IMR-90 (cell line): ENCODE measurements around the gene FIS1. TPM values are rescaled to one million over a fixed set of nuclear protein-coding genes. Genes with fewer than 3 reads are reported as not detected.
A peak's percentile ranks its signal among the peaks of the same experiment; 100 is the strongest.

Experiments used
- ATAC-seq: fragments of 200-7000 bp; cut with Tn5 transposase; 2 replicates; pipeline ENCODE4 v1.9.1; 2020; ENCODE audit warnings: low read depth, mild to moderate bottlenecking, moderate library complexity
- BruUV-seq: library from RNA; stranded (reverse); fragments of 400-500 nt; replicated peaks from 2 replicates; lab custom pipeline; 2021; lab: Mats Ljungman, UMichigan
- CTCF ChIA-PET: fragments of 300-600 bp; formaldehyde crosslinking; extraction: SDS; loops from one replicate; lab custom pipeline; 2021; ENCODE audit warnings: antibody characterized with exemption; lab: Yijun Ruan, JAX
- POLR2A ChIA-PET: fragments of 300-600 bp; sonication (Branson Sonifier 250); formaldehyde crosslinking; loops from one replicate; lab custom pipeline; 2022; ENCODE audit warnings: antibody characterized with exemption; ENCODE audit not compliant: unreplicated experiment; lab: Charles Lee
- DNase-seq: peaks from one replicate; pipeline ENCODE4 v3.0.0; 2013
- H2AFZ ChIP-seq: replicated peaks from 2 replicates; pipeline ENCODE3; 2013; ENCODE audit warnings: low read length, mild to moderate bottlenecking; ENCODE audit not compliant: poor library complexity
- H2AK5ac ChIP-seq: 2 replicates; pipeline ENCODE4 v1.6.1; 2013; ENCODE audit warnings: low read depth, low read length, inconsistent platforms
- H2AK9ac ChIP-seq: replicated peaks from 2 replicates; pipeline ENCODE3; 2013; ENCODE audit warnings: mild to moderate bottlenecking, low read depth, low read length, moderate library complexity; ENCODE audit not compliant: poor library complexity
- H2BK120ac ChIP-seq: 2 replicates; pipeline ENCODE4 v1.6.1; 2013; ENCODE audit warnings: low read depth, low read length, inconsistent platforms
- H2BK15ac ChIP-seq: 3 replicates; pipeline ENCODE4 v1.6.1; 2013; ENCODE audit warnings: low read depth, low read length, inconsistent platforms
- H2BK20ac ChIP-seq: 2 replicates; pipeline ENCODE4 v1.6.1; 2013; ENCODE audit warnings: low read depth, mild to moderate bottlenecking, inconsistent platforms, low read length, moderate library complexity
- H2BK5ac ChIP-seq: 2 replicates; pipeline ENCODE4 v1.6.1; 2013; ENCODE audit warnings: mild to moderate bottlenecking, low read depth, low read length, inconsistent platforms; ENCODE audit not compliant: poor library complexity, severe bottlenecking
- H3K14ac ChIP-seq: replicated peaks from 2 replicates; pipeline ENCODE4 v1.6.1; 2013; ENCODE audit warnings: low read depth, low read length, inconsistent platforms
- H3K18ac ChIP-seq: 2 replicates; pipeline ENCODE4 v1.6.1; 2013; ENCODE audit warnings: low read depth, low read length, control low read depth
- H3K23ac ChIP-seq: 2 replicates; pipeline ENCODE4 v1.6.1; 2013; ENCODE audit warnings: low read depth, low read length, inconsistent platforms
- H3K27ac ChIP-seq: 2 replicates; pipeline ENCODE4 v1.5.1; 2013; ENCODE audit warnings: mild to moderate bottlenecking, control low read depth, low read length; ENCODE audit not compliant: insufficient read depth
- H3K27me3 ChIP-seq: 2 replicates; pipeline ENCODE4 v1.6.1; 2013; ENCODE audit warnings: low read length; ENCODE audit not compliant: control insufficient read depth, insufficient read depth
- H3K36me3 ChIP-seq: 2 replicates; pipeline ENCODE4 v1.6.1; 2013; ENCODE audit warnings: low read length, mixed read lengths; ENCODE audit not compliant: control insufficient read depth, insufficient read depth
- H3K4ac ChIP-seq: 2 replicates; pipeline ENCODE4 v1.6.1; 2013; ENCODE audit warnings: low read depth, low read length, inconsistent platforms
- H3K4me1 ChIP-seq: 2 replicates; pipeline ENCODE4 v1.6.1; 2013; ENCODE audit warnings: low read length, mixed read lengths; ENCODE audit not compliant: control insufficient read depth, insufficient read depth
- H3K4me2 ChIP-seq: 2 replicates; pipeline ENCODE4 v1.6.1; 2013; ENCODE audit warnings: low read depth, mild to moderate bottlenecking, control low read depth, low read length, moderate library complexity
- H3K4me3 ChIP-seq: 2 replicates; pipeline ENCODE4 v1.5.1; 2013; ENCODE audit warnings: low read depth, mild to moderate bottlenecking, control low read depth, low read length, moderate library complexity; ENCODE audit not compliant: insufficient read depth
- H3K56ac ChIP-seq: 2 replicates; pipeline ENCODE4 v1.6.1; 2013; ENCODE audit warnings: low read length, inconsistent platforms; ENCODE audit not compliant: insufficient read depth; ENCODE audit errors: extremely low read depth
- H3K79me1 ChIP-seq, 2 experiments: 2 replicates each; pipeline ENCODE4 v1.6.1; 2013; ENCODE audit warnings: low read length in 2 of 2, inconsistent platforms in 1 of 2, low read depth in 1 of 2
- H3K9ac ChIP-seq: 2 replicates; pipeline ENCODE4 v1.6.1; 2013; ENCODE audit warnings: low read depth, low read length, control low read depth
- H3K9me1 ChIP-seq: 2 replicates; pipeline ENCODE4 v1.6.1; 2013; ENCODE audit warnings: low read length, inconsistent platforms; ENCODE audit not compliant: insufficient read depth
- H3K9me3 ChIP-seq: 2 replicates; pipeline ENCODE4 v1.6.1; 2013; ENCODE audit warnings: low read length; ENCODE audit not compliant: control insufficient read depth, insufficient read depth
- H4K20me1 ChIP-seq: 2 replicates; pipeline ENCODE4 v1.6.1; 2013; ENCODE audit warnings: low read length, inconsistent platforms; ENCODE audit not compliant: insufficient read depth
- H4K5ac ChIP-seq: 2 replicates; pipeline ENCODE4 v1.6.1; 2013; ENCODE audit warnings: mild to moderate bottlenecking, low read depth, low read length, control low read depth
- H4K8ac ChIP-seq, 2 experiments: 2 replicates each; pipeline ENCODE4 v1.6.1; 2013; ENCODE audit warnings: low read depth in 2 of 2, low read length in 2 of 2, control low read depth in 1 of 2, inconsistent platforms in 1 of 2
- H4K91ac ChIP-seq: 2 replicates; pipeline ENCODE4 v1.6.1; 2013; ENCODE audit warnings: low read depth, low read length, inconsistent platforms; ENCODE audit not compliant: insufficient read depth
- CEBPB ChIP-seq: IDR thresholded peaks from 2 replicates; pipeline ENCODE4 v1.6.1; 2012; ENCODE audit warnings: low read depth, low read length, improper control_type of control experiment
- CTCF ChIP-seq: conservative IDR thresholded peaks from 2 replicates; pipeline ENCODE4 v1.5.1; 2012; ENCODE audit warnings: mild to moderate bottlenecking, low read depth, low read length, improper control_type of control experiment
- ELK1 ChIP-seq: fragments of 150-350 bp; IDR thresholded peaks from 2 replicates; pipeline ENCODE4 v1.6.1; 2016; ENCODE audit warnings: low read depth, mild to moderate bottlenecking, low read length, moderate library complexity, borderline replicate concordance
- MAFK ChIP-seq: IDR thresholded peaks from 2 replicates; pipeline ENCODE4 v1.6.1; 2012; ENCODE audit warnings: low read depth, low read length, improper control_type of control experiment
- NFE2L2 ChIP-seq: fragments of 150-350 bp; IDR thresholded peaks from 2 replicates; pipeline ENCODE4 v1.6.1; 2016; ENCODE audit warnings: low read depth, mild to moderate bottlenecking, low read length
- POLR2A ChIP-seq: IDR thresholded peaks from 2 replicates; pipeline ENCODE4 v1.6.1; 2012; ENCODE audit warnings: mild to moderate bottlenecking, low read depth, low read length
- RAD21 ChIP-seq: IDR thresholded peaks from 2 replicates; pipeline ENCODE4 v1.6.1; 2012; ENCODE audit warnings: low read length, improper control_type of control experiment
- RCOR1 ChIP-seq: IDR thresholded peaks from 2 replicates; pipeline ENCODE4 v1.6.1; 2012; ENCODE audit warnings: mild to moderate bottlenecking, low read length, improper control_type of control experiment; ENCODE audit not compliant: insufficient replicate concordance
- RFX5 ChIP-seq: IDR thresholded peaks from 2 replicates; pipeline ENCODE4 v1.8.0; 2012; ENCODE audit warnings: low read depth, mild to moderate bottlenecking, low read length, moderate library complexity
- SMC3 ChIP-seq: fragments of 150-350 bp; IDR thresholded peaks from 2 replicates; pipeline ENCODE4 v1.6.1; 2016; ENCODE audit warnings: low read depth, mild to moderate bottlenecking, antibody characterized with exemption, low read length, moderate library complexity
- WGBS, 2 experiments: methylation state at CpG; one replicate each; pipeline versions ENCODE4 v1.1.5 to v1.1.7; 2013; ENCODE audit warnings: missing lambda C conversion rate in 2 of 2; ENCODE audit not compliant: insufficient read length in 1 of 2; ENCODE audit errors: extremely low coverage in 2 of 2; 5-methylcytosine and 5-hydroxymethylcytosine counted together
- dilution Hi-C: fragments of 300-500 bp; cut with HindIII; formaldehyde crosslinking; loops from one replicate; pipeline ENCODE4 v1.14.3; 2018; ENCODE audit warnings: low sequenced_read_pairs; ENCODE audit not compliant: unreplicated experiment
- in situ Hi-C: fragments of 300-500 bp; cut with MboI; formaldehyde crosslinking; loops from 3 replicates; pipeline ENCODE4 v1.14.3; 2019; ENCODE audit warnings: low sequenced_read_pairs, inconsistent platforms, mixed read lengths
- intact Hi-C: fragments of 100-400 bp; cut with micrococcal nuclease; formaldehyde crosslinking; loops from 2 replicates; pipeline ENCODE4 v1.10.0; 2022
- polyA plus RNA-seq, 3 experiments: library from polyadenylated mRNA; depleted of rRNA; stranded (reverse); fragments of >200 nt; gene quantifications; 2 replicates each; pipeline ENCODE4 v1.2.3, GENCODE V29; 2012; ENCODE audit warnings: low replicate concordance in 1 of 3
- total RNA-seq: library from RNA; depleted of rRNA; stranded (reverse); fragments of >200 nt; gene quantifications from 2 replicates; pipeline ENCODE4 v1.2.3, GENCODE V29; 2012

FIS1 gene
- total and polyA plus RNA-seq, 2 of the 4 experiments (the other 2 are of a cell fraction): 293 to 489 TPM

- no peak overlapping the region for H2AFZ ChIP-seq
- H3K9me1 ChIP-seq: no peaks in the 10 kb centered on the region; the same call in 1 of the 2 replicates
- H3K79me1 ChIP-seq: peaks cover 6 to 38% of the 10 kb centered on the region in 2 experiments
- no peak overlapping the region for H3K4me3 ChIP-seq
- no peak overlapping the region for H2BK15ac ChIP-seq
- H4K20me1 ChIP-seq: peaks cover 10% of the 10 kb centered on the region
- no peak overlapping the region for H4K8ac ChIP-seq
- H4K5ac ChIP-seq: no peak overlapping the region
- no peak overlapping the region for H2BK20ac ChIP-seq
- in situ Hi-C loops: no loop called here
- peak overlapping the region; percentile 25; the same call in 1 of the 2 replicates for H3K4ac ChIP-seq
- H3K27ac ChIP-seq: peak overlapping the region; percentile 12; the same call in 1 of the 2 replicates
- peaks cover 5% of the 10 kb centered on the region for H3K4me1 ChIP-seq
- TF ChIP-seq POLR2A (no peak), RAD21 (no peak), NFE2L2 (no peak), RCOR1 (no peak), CEBPB (no peak), CTCF (no peak), SMC3 (no peak), RFX5 (no peak), ELK1 (no peak), MAFK (no peak)
- H3K4me2 ChIP-seq: no peak overlapping the region
- H4K91ac ChIP-seq: no peak overlapping the region
- 0 out of 2 replicates have a peak overlapping the region, but pooled peaks have one; percentile 5 for H3K14ac ChIP-seq
- H2BK120ac ChIP-seq: no peak overlapping the region
- WGBS, 2 experiments: 75% methylated on average over 5 of the region's 28 CpGs; no CpG with 5 or more reads in 1 of the 2 experiments
- H3K36me3 ChIP-seq: peaks cover 34% of the 10 kb centered on the region
- H3K23ac ChIP-seq: no peak overlapping the region
- ChIA-PET POLR2A (no interaction called here), CTCF (no interaction called here)
- H3K9ac ChIP-seq: no peak overlapping the region
- no peak overlapping the region for H3K56ac ChIP-seq
- H3K18ac ChIP-seq: no peak overlapping the region
- intact Hi-C loops: no loop called here
- H2AK5ac ChIP-seq: 0 out of 2 replicates have a peak overlapping the region, but pooled peaks have one; percentile 8
- dilution Hi-C loops: no loop called here
- peak overlapping the region; percentile 95 for H2AK9ac ChIP-seq
- no peak overlapping the region for H2BK5ac ChIP-seq
- no peaks in the 10 kb centered on the region for H3K27me3 ChIP-seq
- ATAC-seq: no peak; the same call in none of the 2 replicates
- no peaks in the 10 kb centered on the region for H3K9me3 ChIP-seq
- no peak for DNase-seq
- BruUV-seq: no TSS peak
These were observed 6.4 kb downstream of the FIS1 start for GRCh38 chr7:101238226-101239182.
